Activated naive CD8-positive, alpha-beta T cell treated with anti-CD3 and anti-CD28 coated beads, Interleukin-2, amount 10 ng/mL, durations not matched to agents 7 days and 5 days (primary cell): Measurements from ENCODE around the gene PCMTD2. TPM values are rescaled to one million over a fixed set of nuclear protein-coding genes. Genes with fewer than 3 reads are reported as not detected.
"Not testable (repeated sequence)": the region's sequence is repeated elsewhere in the genome, so short reads cannot be mapped to it uniquely, and the experiment has no call there.

Experiments
- ATAC-seq: fragments of 150-1000 bp; cut with Tn5 transposase; one replicate; pipeline ENCODE4 v1.10.0; 2021; ENCODE audit warnings: low read depth, moderate library complexity
- POLR2A ChIA-PET: fragments of 350-600 bp; sonication (Branson Sonifier 250); formaldehyde crosslinking; loops from one replicate; lab custom pipeline; 2021; ENCODE audit warnings: antibody characterized with exemption; lab: Charles Lee
- DNase-seq: peaks from one replicate; pipeline ENCODE4 v3.0.0; 2021
- H3K27ac Mint-ChIP-seq: one replicate; pipeline ENCODE4 v1.8.0; 2022; ENCODE audit warnings: mild to moderate bottlenecking, mixed read lengths
- H3K27me3 Mint-ChIP-seq: one replicate; pipeline ENCODE4 v1.8.0; 2022; ENCODE audit warnings: mild to moderate bottlenecking, moderate library complexity, mixed read lengths
- H3K36me3 Mint-ChIP-seq: one replicate; pipeline ENCODE4 v1.8.0; 2021; ENCODE audit warnings: mild to moderate bottlenecking, mixed read lengths
- H3K4me1 Mint-ChIP-seq: one replicate; pipeline ENCODE4 v1.8.0; 2021; ENCODE audit warnings: mixed read lengths
- H3K4me3 Mint-ChIP-seq: one replicate; pipeline ENCODE4 v1.8.0; 2022; ENCODE audit warnings: mild to moderate bottlenecking, moderate library complexity, mixed read lengths
- H3K9me3 Mint-ChIP-seq: one replicate; pipeline ENCODE4 v1.8.0; 2021; ENCODE audit warnings: mixed read lengths
- total RNA-seq, 2 experiments: library from RNA; stranded (reverse); gene quantifications; one replicate each; pipeline ENCODE4 v1.2.3, GENCODE V29; 2021

PCMTD2 gene
- total RNA-seq, 2 experiments from 2014 or later: 74.5 to 83.1 TPM

- DNase-seq: no peak
- Mint-ChIP-seq H3K4me1 (peaks cover 10% of the 10 kb centered on the region), H3K36me3 (peaks cover 4% of the 10 kb centered on the region), H3K27me3 (no peaks in the 10 kb centered on the region), H3K9me3 (no peaks in the 10 kb centered on the region), H3K27ac (no peak overlapping the region), H3K4me3 (no peak overlapping the region)
- POLR2A ChIA-PET: no interaction called here
- ATAC-seq: no peak
Measured at GRCh38 chr20:64265201-64265600, 9.7 kb downstream of the PCMTD2 start.

GRCh38 chr20:64266988-64267387 is 11.4 kb downstream of the PCMTD2 start:
- ATAC-seq (no peak), DNase-seq (no peak)
- Mint-ChIP-seq H3K27me3 (no peaks in the 10 kb centered on the region), H3K4me3 (no peak overlapping the region), H3K9me3 (no peaks in the 10 kb centered on the region), H3K27ac (no peak overlapping the region), H3K36me3 (peaks cover 4% of the 10 kb centered on the region), H3K4me1 (peaks cover 2% of the 10 kb centered on the region)
- POLR2A ChIA-PET: no interaction called here

- no peak overlapping the region for H3K4me3 Mint-ChIP-seq
- POLR2A ChIA-PET: no interaction called here
- DNase-seq: no peak
- peaks cover 4% of the 10 kb centered on the region for H3K36me3 Mint-ChIP-seq
- H3K9me3 Mint-ChIP-seq: no peaks in the 10 kb centered on the region
- no peaks in the 10 kb centered on the region for H3K27me3 Mint-ChIP-seq
- H3K4me1 Mint-ChIP-seq: peaks cover 2% of the 10 kb centered on the region
- ATAC-seq: no peak
- no peak overlapping the region for H3K27ac Mint-ChIP-seq
Measured at GRCh38 chr20:64268174-64268573, 12.6 kb downstream of the PCMTD2 start.

- Mint-ChIP-seq H3K27me3 (no peaks in the 10 kb centered on the region), H3K4me3 (no peak overlapping the region), H3K27ac (no peak overlapping the region), H3K9me3 (no peaks in the 10 kb centered on the region), H3K36me3 (peaks cover 4% of the 10 kb centered on the region), H3K4me1 (peaks cover 2% of the 10 kb centered on the region)
- POLR2A ChIA-PET: no interaction called here
- DNase-seq (no peak), ATAC-seq (no peak)
Measured at GRCh38 chr20:64269604-64270411, 14.3 kb downstream of the PCMTD2 start.

GRCh38 chr20:64271636-64272035 is 16.1 kb downstream of the PCMTD2 start:
- H3K36me3 Mint-ChIP-seq: peaks cover 4% of the 10 kb centered on the region
- H3K4me1 Mint-ChIP-seq: peaks cover 2% of the 10 kb centered on the region
- no peak overlapping the region for H3K4me3 Mint-ChIP-seq
- no peaks in the 10 kb centered on the region for H3K9me3 Mint-ChIP-seq
- ATAC-seq: no peak
- no peak for DNase-seq
- H3K27ac Mint-ChIP-seq: no peak overlapping the region
- POLR2A ChIA-PET: interaction anchor here (1.4 kb wide), 1 partner anchor 17 kb away, joined by 3 read pairs; no protein-coding TSS in a partner anchor
- H3K27me3 Mint-ChIP-seq: no peaks in the 10 kb centered on the region

- DNase-seq (no peak), ATAC-seq (no peak)
- Mint-ChIP-seq H3K4me3 (no peak overlapping the region), H3K9me3 (no peaks in the 10 kb centered on the region), H3K27ac (no peak overlapping the region), H3K27me3 (no peaks in the 10 kb centered on the region), H3K36me3 (peaks cover 4% of the 10 kb centered on the region), H3K4me1 (peaks cover 2% of the 10 kb centered on the region)
- POLR2A ChIA-PET: interaction anchor here (1.4 kb wide), 1 partner anchor 18 kb away, joined by 3 read pairs; no protein-coding TSS in a partner anchor
Measured at GRCh38 chr20:64273109-64273508, 17.6 kb downstream of the PCMTD2 start.

- POLR2A ChIA-PET: no interaction called here
Measured at GRCh38 chr20:64276817-64277216, 21.3 kb downstream of the PCMTD2 start.

GRCh38 chr20:64277571-64278316 is 22.2 kb downstream of the PCMTD2 start:
- Mint-ChIP-seq H3K27ac (no peak overlapping the region), H3K4me3 (no peak overlapping the region), H3K9me3 (no peaks in the 10 kb centered on the region), H3K4me1 (peaks cover 16% of the 10 kb centered on the region), H3K36me3 (no peaks in the 10 kb centered on the region), H3K27me3 (no peaks in the 10 kb centered on the region)
- DNase-seq (no peak), ATAC-seq (no peak)
- POLR2A ChIA-PET: no interaction called here

More at GRCh38 chr20:64276817-64277216, 21.3 kb downstream of the PCMTD2 start:
- DNase-seq (no peak), ATAC-seq (no peak)
- no peaks in the 10 kb centered on the region for H3K27me3 Mint-ChIP-seq
- H3K4me3 Mint-ChIP-seq: no peak overlapping the region
- peaks cover 15% of the 10 kb centered on the region for H3K4me1 Mint-ChIP-seq
- no peaks in the 10 kb centered on the region for H3K36me3 Mint-ChIP-seq
- no peaks in the 10 kb centered on the region for H3K9me3 Mint-ChIP-seq
- H3K27ac Mint-ChIP-seq: no peak overlapping the region

GRCh38 chr20:64278317-64278681 is 22.8 kb downstream of the PCMTD2 start:
- Mint-ChIP-seq H3K27me3 (peaks cover 3% of the 10 kb centered on the region), H3K9me3 (no peaks in the 10 kb centered on the region), H3K36me3 (no peaks in the 10 kb centered on the region), H3K4me3 (no peak overlapping the region), H3K4me1 (peaks cover 17% of the 10 kb centered on the region), H3K27ac (no peak overlapping the region)
- no peak for DNase-seq
- POLR2A ChIA-PET: no interaction called here
- no peak for ATAC-seq

GRCh38 chr20:64279826-64280459 is 24.4 kb downstream of the PCMTD2 start:
- H3K27me3 Mint-ChIP-seq: peaks cover 4% of the 10 kb centered on the region
- no peak for DNase-seq
- H3K4me3 Mint-ChIP-seq: no peak overlapping the region

GRCh38 chr20:64280460-64280843 is 24.9 kb downstream of the PCMTD2 start:
- Mint-ChIP-seq H3K4me1 (peaks cover 18% of the 10 kb centered on the region), H3K36me3 (no peaks in the 10 kb centered on the region), H3K27me3 (peaks cover 4% of the 10 kb centered on the region), H3K27ac (no peak overlapping the region), H3K4me3 (no peak overlapping the region), H3K9me3 (peaks cover 3% of the 10 kb centered on the region)
- ATAC-seq (no peak), DNase-seq (no peak)
- POLR2A ChIA-PET: no interaction called here

More at GRCh38 chr20:64279826-64280459, 24.4 kb downstream of the PCMTD2 start:
- Mint-ChIP-seq H3K27ac (no peak overlapping the region), H3K4me1 (peaks cover 18% of the 10 kb centered on the region), H3K36me3 (no peaks in the 10 kb centered on the region), H3K9me3 (peaks cover 3% of the 10 kb centered on the region)
- POLR2A ChIA-PET: no interaction called here
- ATAC-seq: peak; percentile 65

GRCh38 chr20:64283646-64284045 is 28.1 kb downstream of the PCMTD2 start:
- POLR2A ChIA-PET: no interaction called here

GRCh38 chr20:64285579-64286446 is 30.3 kb downstream of the PCMTD2 start:
- DNase-seq (peak; percentile 80), ATAC-seq (peak; percentile 77)
- H3K4me1 Mint-ChIP-seq, H3K4me3 Mint-ChIP-seq, H3K27ac Mint-ChIP-seq, H3K36me3 Mint-ChIP-seq, H3K9me3 Mint-ChIP-seq, H3K27me3 Mint-ChIP-seq, POLR2A ChIA-PET: not testable (repeated sequence)

More at GRCh38 chr20:64283646-64284045, 28.1 kb downstream of the PCMTD2 start:
- H3K4me3 Mint-ChIP-seq: no peak overlapping the region
- H3K9me3 Mint-ChIP-seq: peaks cover 3% of the 10 kb centered on the region
- peaks cover 18% of the 10 kb centered on the region for H3K4me1 Mint-ChIP-seq
- peaks cover 4% of the 10 kb centered on the region for H3K27me3 Mint-ChIP-seq
- DNase-seq (no peak), ATAC-seq (no peak)
- H3K27ac Mint-ChIP-seq: no peak overlapping the region
- no peaks in the 10 kb centered on the region for H3K36me3 Mint-ChIP-seq
